Bronchial epithelial cell (primary cell): ENCODE data around the gene ZNF529. TPM values are rescaled to one million over a fixed set of nuclear protein-coding genes. Genes with fewer than 3 reads are reported as not detected.

Source experiments
- total RNA-seq: library from RNA; depleted of rRNA; stranded (reverse); fragments of >200 nt; gene quantifications from 2 replicates; pipeline ENCODE4 v1.2.1, GENCODE V29; 2014

ZNF529 gene
- total RNA-seq, 1 donor from 2014 or later, result 7.6 TPM

Other genes starting within 250 kb of the ZNF529 start
- 1.6 and 2.6 TPM in 2 replicates for gene ZFP14, start 194.1 kb downstream of the ZNF529 start, total RNA-seq
- 3.5 and 4.2 TPM in 2 replicates for gene ZFP82, start 154.6 kb downstream of the ZNF529 start, total RNA-seq
- 4.7 and 7.4 TPM in 2 replicates for gene ZNF566, start 83.7 kb downstream of the ZNF529 start, total RNA-seq
- gene ZNF260, start 45.0 kb downstream of the ZNF529 start, total RNA-seq, result 6.6 and 9.5 TPM in 2 replicates
- 2.4 and 4.2 TPM in 2 replicates for gene ZNF382, start 32.0 kb upstream of the ZNF529 start, total RNA-seq
- 7.1 and 12.9 TPM in 2 replicates for gene ZNF461, start 93.5 kb upstream of the ZNF529 start, total RNA-seq
- 5.5 and 7.6 TPM in 2 replicates for gene ZNF567, start 114.3 kb upstream of the ZNF529 start, total RNA-seq
- 0.38 and 1.6 TPM in 2 replicates for gene ZNF850, start 199.5 kb upstream of the ZNF529 start, total RNA-seq